B cell (primary cell): ENCODE data around the gene TRAPPC5. TPM values are rescaled to one million over a fixed set of nuclear protein-coding genes. Genes with fewer than 3 reads are reported as not detected.
A peak's percentile ranks its signal among the peaks of the same experiment; 100 is the strongest.

ENCODE experiments used
- ATAC-seq: fragments of 200-7000 bp; cut with Tn5 transposase; one replicate; pipeline ENCODE4 v1.10.0; 2021; ENCODE audit warnings: low read depth, mild to moderate bottlenecking, moderate number of reproducible peaks, moderate library complexity
- CTCF ChIA-PET: fragments of 350-600 bp; sonication (Branson Sonifier 250); formaldehyde crosslinking; loops from one replicate; lab custom pipeline; 2021; ENCODE audit warnings: antibody characterized with exemption, inconsistent platforms; lab: Charles Lee
- POLR2A ChIA-PET: fragments of 350-600 bp; sonication (Branson Sonifier 250); formaldehyde crosslinking; loops from one replicate; lab custom pipeline; 2021; ENCODE audit warnings: antibody characterized with exemption; lab: Charles Lee
- DNase-seq: peaks from one replicate; pipeline ENCODE4 v3.0.0; 2013
- H2AFZ ChIP-seq: 2 replicates; pipeline ENCODE4 v1.6.1; 2012; ENCODE audit warnings: mild to moderate bottlenecking, low read depth, low read length; ENCODE audit not compliant: insufficient read depth, poor library complexity, severe bottlenecking
- H3K27ac ChIP-seq, 2 donors: 1 replicate in 1 of 2; 2 replicates in 1 of 2; pipeline ENCODE4 v1.5.1; 2012 to 2013; ENCODE audit warnings: low read length in 2 of 2, mild to moderate bottlenecking in 2 of 2, moderate library complexity in 1 of 2
- H3K27me3 ChIP-seq, 4 experiments: fragments of 200-600 bp in 1 of 4; sonication (generic) in 1 of 4; replicated peaks in 1 of 4; 1 replicate in 2 of 4; 2 replicates in 2 of 4; pipeline versions ENCODE4 v1.6.1 to v1.7.0; 2013 to 2016; ENCODE audit warnings: low read length in 3 of 4, mild to moderate bottlenecking in 2 of 4, mixed read lengths in 1 of 4, moderate library complexity in 1 of 4; ENCODE audit not compliant: insufficient read depth in 4 of 4, control insufficient read depth in 3 of 4; ENCODE audit errors: control extremely low read depth in 1 of 4
- H3K36me3 ChIP-seq, 2 experiments: replicated peaks in 1 of 2; 1 replicate in 1 of 2; 2 replicates in 1 of 2; pipeline versions ENCODE4 v1.6.1 to v1.7.1; 2013; ENCODE audit warnings: low read length in 1 of 2; ENCODE audit not compliant: insufficient read depth in 2 of 2, control insufficient read depth in 1 of 2; ENCODE audit errors: control extremely low read depth in 1 of 2, extremely low read depth in 1 of 2
- H3K4me1 ChIP-seq, 2 donors: fragments of 200-600 bp in 1 of 2; sonication (generic) in 1 of 2; 1 replicate in 1 of 2; 2 replicates in 1 of 2; pipeline versions ENCODE4 v1.5.1 to v1.6.1; 2013 to 2017; ENCODE audit warnings: low read length in 2 of 2; ENCODE audit not compliant: control insufficient read depth in 2 of 2, insufficient read depth in 2 of 2
- H3K4me2 ChIP-seq: replicated peaks from 2 replicates; pipeline ENCODE3; 2012; ENCODE audit warnings: mild to moderate bottlenecking, low read depth, low read length; ENCODE audit not compliant: poor library complexity, severe bottlenecking
- H3K4me3 ChIP-seq, 5 experiments: fragments of 200-600 bp in 1 of 5; sonication (generic) in 1 of 5; 1 replicate in 3 of 5; 2 replicates in 2 of 5; pipeline versions ENCODE4 v1.5.1 to v1.7.0; 2011 to 2016; ENCODE audit warnings: low read length in 4 of 5, mild to moderate bottlenecking in 4 of 5, low read depth in 2 of 5, control low read depth in 1 of 5, moderate library complexity in 1 of 5; ENCODE audit not compliant: insufficient read depth in 1 of 5; ENCODE audit errors: control extremely low read depth in 1 of 5, extremely low read depth in 1 of 5
- H3K79me2 ChIP-seq: fragments of 200-600 bp; sonication (generic); one replicate; pipeline ENCODE4 v1.6.0; 2016; ENCODE audit warnings: low read length; ENCODE audit not compliant: control insufficient read depth, insufficient read depth
- H3K9ac ChIP-seq: fragments of 200-600 bp; sonication (generic); 2 replicates; pipeline ENCODE4 v1.6.1; 2017; ENCODE audit warnings: mild to moderate bottlenecking, low read length, moderate library complexity
- H3K9me3 ChIP-seq, 3 donors: one replicate each; pipeline versions ENCODE4 v1.6.1 to v1.7.1; 2013; ENCODE audit warnings: low read length in 2 of 3; ENCODE audit not compliant: control insufficient read depth in 2 of 3, insufficient read depth in 1 of 3; ENCODE audit errors: control extremely low read depth in 1 of 3
- H4K20me1 ChIP-seq: 2 replicates; pipeline ENCODE4 v1.6.0; 2012; ENCODE audit warnings: mild to moderate bottlenecking, low read length; ENCODE audit not compliant: insufficient read depth, control insufficient read depth, poor library complexity, severe bottlenecking
- H3K27ac Mint-ChIP-seq: one replicate; pipeline ENCODE4 v1.8.0; 2021; ENCODE audit warnings: mixed read lengths
- H3K27me3 Mint-ChIP-seq: one replicate; pipeline ENCODE4 v1.8.0; 2021; ENCODE audit warnings: mixed read lengths
- H3K4me1 Mint-ChIP-seq: one replicate; pipeline ENCODE4 v1.8.0; 2021; ENCODE audit warnings: mixed read lengths
- H3K4me3 Mint-ChIP-seq: one replicate; pipeline ENCODE4 v1.8.0; 2021; ENCODE audit warnings: mixed read lengths
- H3K9me3 Mint-ChIP-seq: one replicate; pipeline ENCODE4 v1.8.0; 2022; ENCODE audit warnings: mixed read lengths; ENCODE audit not compliant: insufficient read depth
- EZH2 ChIP-seq: IDR thresholded peaks from 2 replicates; pipeline ENCODE4 v1.6.1; 2012; ENCODE audit warnings: borderline replicate concordance, low read depth, mild to moderate bottlenecking, moderate library complexity, low read length; ENCODE audit not compliant: insufficient read depth, poor library complexity, severe bottlenecking
- WGBS: methylation state at CpG from one replicate; pipeline ENCODE4 v1.1.5; 2013; ENCODE audit warnings: missing lambda C conversion rate; ENCODE audit not compliant: insufficient coverage; 5-methylcytosine and 5-hydroxymethylcytosine counted together
- intact Hi-C: fragments of 100-400 bp; cut with micrococcal nuclease; formaldehyde crosslinking; loops from one replicate; pipeline ENCODE4 v1.10.0; 2022
- polyA plus RNA-seq: library from polyadenylated mRNA; depleted of rRNA; stranded (reverse); fragments of >200 nt; gene quantifications from 2 replicates; pipeline ENCODE4 v1.2.3, GENCODE V29; 2012
- total RNA-seq, 2 donors: library from RNA; stranded (reverse); fragments of 120-200 nt in 1 of 2; gene quantifications; 1 replicate in 1 of 2; 2 replicates in 1 of 2; pipeline versions ENCODE4 v1.2.3 to v1.2.4, GENCODE V29; 2013 to 2022
- TF ChIP-seq, protein P1 (sequence below): fragments of 200-600 bp; IDR thresholded peaks from one replicate; pipeline ENCODE4 v1.8.0; 2022; ENCODE audit warnings: antibody characterized with exemption, mild to moderate bottlenecking

The TRAPPC5 gene
- total and polyA plus RNA-seq, 2 donors (not counting 1 experiment from before 2014, with no cell fraction given), result 61.5 to 64.9 TPM

DNA sequence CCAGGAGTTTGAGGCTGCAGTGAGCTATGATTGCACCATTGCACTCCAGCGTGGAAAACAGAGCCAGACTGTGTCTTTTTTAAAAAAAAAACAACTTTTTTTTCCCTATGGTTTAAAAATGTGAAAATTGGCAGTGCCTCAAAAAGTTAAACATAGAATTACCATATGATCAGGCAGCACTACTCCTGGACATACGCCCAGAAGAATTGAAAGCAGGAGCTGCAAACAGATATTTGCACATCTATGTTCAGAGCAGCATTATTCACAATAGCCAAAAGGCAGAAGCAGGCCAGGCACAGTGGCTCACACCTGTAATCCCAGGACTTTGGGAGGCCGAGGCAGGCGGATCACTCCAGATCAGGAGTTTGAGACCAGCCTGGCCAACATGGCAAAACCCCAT is 15.6 kb upstream of the TRAPPC5 start:
- Mint-ChIP-seq H3K4me3 (no peak overlapping the region), H3K4me1 (peaks cover 2% of the 10 kb centered on the region), H3K27ac (no peak overlapping the region), H3K9me3 (no peaks in the 10 kb centered on the region), H3K27me3 (peaks cover 18% of the 10 kb centered on the region)
- no peaks in the 10 kb centered on the region for H3K36me3 ChIP-seq
- 100% methylated on average over 2 of the region's 4 CpGs for WGBS
- H3K79me2 ChIP-seq, result no peaks in the 10 kb centered on the region
- no peaks in the 10 kb centered on the region for H3K9me3 ChIP-seq
- no peak overlapping the region for H3K27ac ChIP-seq
- no peak overlapping the region for H3K4me3 ChIP-seq
- H3K4me2 ChIP-seq, result no peak overlapping the region
- H3K9ac ChIP-seq, result no peak overlapping the region
- TF ChIP-seq EZH2, result no peak
- TF ChIP-seq, protein P1, sequence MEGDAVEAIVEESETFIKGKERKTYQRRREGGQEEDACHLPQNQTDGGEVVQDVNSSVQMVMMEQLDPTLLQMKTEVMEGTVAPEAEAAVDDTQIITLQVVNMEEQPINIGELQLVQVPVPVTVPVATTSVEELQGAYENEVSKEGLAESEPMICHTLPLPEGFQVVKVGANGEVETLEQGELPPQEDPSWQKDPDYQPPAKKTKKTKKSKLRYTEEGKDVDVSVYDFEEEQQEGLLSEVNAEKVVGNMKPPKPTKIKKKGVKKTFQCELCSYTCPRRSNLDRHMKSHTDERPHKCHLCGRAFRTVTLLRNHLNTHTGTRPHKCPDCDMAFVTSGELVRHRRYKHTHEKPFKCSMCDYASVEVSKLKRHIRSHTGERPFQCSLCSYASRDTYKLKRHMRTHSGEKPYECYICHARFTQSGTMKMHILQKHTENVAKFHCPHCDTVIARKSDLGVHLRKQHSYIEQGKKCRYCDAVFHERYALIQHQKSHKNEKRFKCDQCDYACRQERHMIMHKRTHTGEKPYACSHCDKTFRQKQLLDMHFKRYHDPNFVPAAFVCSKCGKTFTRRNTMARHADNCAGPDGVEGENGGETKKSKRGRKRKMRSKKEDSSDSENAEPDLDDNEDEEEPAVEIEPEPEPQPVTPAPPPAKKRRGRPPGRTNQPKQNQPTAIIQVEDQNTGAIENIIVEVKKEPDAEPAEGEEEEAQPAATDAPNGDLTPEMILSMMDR, result no peak
- peaks cover under 1% of the 10 kb centered on the region in 2 donors for H3K4me1 ChIP-seq
- ChIA-PET POLR2A (no interaction called here), CTCF (interaction anchor here (2.8 kb wide), 1 partner anchor 13 kb away, joined by 12 read pairs; no protein-coding TSS in a partner anchor)
- H2AFZ ChIP-seq, result no peak overlapping the region
- DNase-seq, result no peak
- intact Hi-C loops, result no loop called here
- no peaks in the 10 kb centered on the region for H4K20me1 ChIP-seq
- H3K27me3 ChIP-seq, result peaks cover 0 to 21% (median 5%) of the 10 kb centered on the region in 4 experiments
- no peak for ATAC-seq

DNA sequence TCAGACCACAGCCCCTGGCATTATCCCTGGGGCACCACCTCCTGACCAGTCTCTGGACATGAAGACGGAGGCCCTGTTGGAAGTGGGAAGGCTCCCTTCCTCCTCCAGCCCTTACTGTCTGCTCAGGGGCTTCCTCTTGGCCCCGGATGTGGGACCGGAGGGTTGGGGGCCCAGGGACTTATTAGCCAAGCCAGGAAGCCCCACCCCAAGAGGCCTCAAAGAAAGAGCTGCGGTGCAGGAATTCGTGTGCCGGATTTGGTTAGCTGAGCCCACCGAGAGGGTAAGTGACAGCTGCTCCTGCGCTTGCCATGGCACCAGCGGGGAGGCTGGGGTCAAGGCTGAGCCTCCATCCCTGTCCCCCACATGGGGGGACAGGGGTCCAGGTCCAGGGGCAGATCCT is 11.8 kb upstream of the TRAPPC5 start, which contains the start of gene RETN:
Gene RETN (plus strand): TSS at position 208 of the 400 bp plus-strand sequence. CDS start 278 bp downstream, outside the sequence.
- Histone ChIP-seq H3K36me3 (no peaks in the 10 kb centered on the region), H3K27me3 (peaks cover 0 to 41% (median 10%) of the 10 kb centered on the region in 4 experiments), H4K20me1 (no peaks in the 10 kb centered on the region), H3K9ac (no peak within 1 kb of the TSS), H3K4me1 (peaks cover 8% of the 10 kb centered on the region in 2 donors), H3K4me2 (no peak within 1 kb of the TSS), H3K9me3 (peaks cover 0 to 2% (median 0%) of the 10 kb centered on the region in 3 donors), H3K79me2 (no peaks in the 10 kb centered on the region), H2AFZ (no peak within 1 kb of the TSS), H3K27ac (no peak within 1 kb of the TSS), H3K4me3 (no peak within 1 kb of the TSS)
- 55% methylated on average over 7 of the region's 9 CpGs for WGBS
- H3K27ac Mint-ChIP-seq, result peak within 1 kb of the TSS; percentile 15
- peaks cover 39% of the 10 kb centered on the region for H3K27me3 Mint-ChIP-seq
- CTCF ChIA-PET, result interaction anchor here (1.0 to 3.0 kb wide), 2 partner anchors 12 to 16 kb away, joined by 5 to 9 read pairs; partner anchors contain the start of gene TRAPPC5
- no peak for TF ChIP-seq EZH2
- TF ChIP-seq, protein P1, result no peak
- no peak for DNase-seq
- intact Hi-C loops, result no loop called here
- no peak within 1 kb of the TSS for H3K4me3 Mint-ChIP-seq
- no peaks in the 10 kb centered on the region for H3K9me3 Mint-ChIP-seq
- H3K4me1 Mint-ChIP-seq, result peaks cover 12% of the 10 kb centered on the region
- no peak for ATAC-seq
- POLR2A ChIA-PET, result no interaction called here
